Osteoblast (primary cell): ENCODE data around the gene NEK1. TPM values are rescaled to one million over a fixed set of nuclear protein-coding genes. Genes with fewer than 3 reads are reported as not detected.

ENCODE experiments used
- DNase-seq: peaks from one replicate; pipeline ENCODE4 v3.0.0; 2011; ENCODE audit warnings: low spot score, mixed read lengths; ENCODE audit not compliant: insufficient read length; ENCODE audit errors: missing footprints
- H2AFZ ChIP-seq: 2 replicates; pipeline ENCODE4 v1.6.0; 2011; ENCODE audit warnings: mild to moderate bottlenecking, low read length
- H3K27ac ChIP-seq: 2 replicates; pipeline ENCODE4 v1.5.1; 2011; ENCODE audit warnings: mild to moderate bottlenecking, low read depth, low read length, moderate library complexity
- H3K27me3 ChIP-seq: 2 replicates; pipeline ENCODE4 v1.6.0; 2012; ENCODE audit warnings: mild to moderate bottlenecking, control low read depth, inconsistent platforms, low read length, moderate library complexity; ENCODE audit not compliant: insufficient read depth
- H3K36me3 ChIP-seq: 2 replicates; pipeline ENCODE4 v1.5.1; 2011; ENCODE audit warnings: mild to moderate bottlenecking, low read length, control low read depth, moderate library complexity; ENCODE audit not compliant: insufficient read depth
- H3K4me1 ChIP-seq: 2 replicates; pipeline ENCODE4 v1.5.1; 2011; ENCODE audit warnings: mild to moderate bottlenecking, low read length, control low read depth, moderate library complexity; ENCODE audit not compliant: insufficient read depth
- H3K4me2 ChIP-seq: 2 replicates; pipeline ENCODE4 v1.6.0; 2011; ENCODE audit warnings: mild to moderate bottlenecking, low read length; ENCODE audit not compliant: insufficient read depth
- H3K4me3 ChIP-seq: fragments of 200-600 bp; sonication (generic); 3 replicates; pipeline ENCODE4 v1.5.1; 2012; ENCODE audit warnings: mild to moderate bottlenecking, low read length, inconsistent platforms; ENCODE audit not compliant: insufficient read depth
- H3K79me2 ChIP-seq: 2 replicates; pipeline ENCODE4 v1.6.0; 2012; ENCODE audit warnings: mild to moderate bottlenecking, low read length, control low read depth, inconsistent platforms; ENCODE audit not compliant: insufficient read depth
- H3K9me3 ChIP-seq: 2 replicates; pipeline ENCODE4 v1.5.1; 2011; ENCODE audit warnings: low read depth, low read length, control low read depth
- H4K20me1 ChIP-seq: 2 replicates; pipeline ENCODE4 v1.6.0; 2012; ENCODE audit warnings: mild to moderate bottlenecking, low read length, control low read depth; ENCODE audit not compliant: insufficient read depth
- total RNA-seq: library from RNA; depleted of rRNA; stranded (reverse); fragments of >200 nt; gene quantifications from 2 replicates; pipeline ENCODE4 v1.2.3, GENCODE V29; 2012
- TF ChIP-seq, protein P1 (sequence below): IDR thresholded peaks from 2 replicates; pipeline ENCODE4 v1.5.1; 2011; ENCODE audit warnings: mild to moderate bottlenecking, low read depth, low read length, moderate library complexity; ENCODE audit errors: extremely low read depth

The NEK1 gene, protein sequence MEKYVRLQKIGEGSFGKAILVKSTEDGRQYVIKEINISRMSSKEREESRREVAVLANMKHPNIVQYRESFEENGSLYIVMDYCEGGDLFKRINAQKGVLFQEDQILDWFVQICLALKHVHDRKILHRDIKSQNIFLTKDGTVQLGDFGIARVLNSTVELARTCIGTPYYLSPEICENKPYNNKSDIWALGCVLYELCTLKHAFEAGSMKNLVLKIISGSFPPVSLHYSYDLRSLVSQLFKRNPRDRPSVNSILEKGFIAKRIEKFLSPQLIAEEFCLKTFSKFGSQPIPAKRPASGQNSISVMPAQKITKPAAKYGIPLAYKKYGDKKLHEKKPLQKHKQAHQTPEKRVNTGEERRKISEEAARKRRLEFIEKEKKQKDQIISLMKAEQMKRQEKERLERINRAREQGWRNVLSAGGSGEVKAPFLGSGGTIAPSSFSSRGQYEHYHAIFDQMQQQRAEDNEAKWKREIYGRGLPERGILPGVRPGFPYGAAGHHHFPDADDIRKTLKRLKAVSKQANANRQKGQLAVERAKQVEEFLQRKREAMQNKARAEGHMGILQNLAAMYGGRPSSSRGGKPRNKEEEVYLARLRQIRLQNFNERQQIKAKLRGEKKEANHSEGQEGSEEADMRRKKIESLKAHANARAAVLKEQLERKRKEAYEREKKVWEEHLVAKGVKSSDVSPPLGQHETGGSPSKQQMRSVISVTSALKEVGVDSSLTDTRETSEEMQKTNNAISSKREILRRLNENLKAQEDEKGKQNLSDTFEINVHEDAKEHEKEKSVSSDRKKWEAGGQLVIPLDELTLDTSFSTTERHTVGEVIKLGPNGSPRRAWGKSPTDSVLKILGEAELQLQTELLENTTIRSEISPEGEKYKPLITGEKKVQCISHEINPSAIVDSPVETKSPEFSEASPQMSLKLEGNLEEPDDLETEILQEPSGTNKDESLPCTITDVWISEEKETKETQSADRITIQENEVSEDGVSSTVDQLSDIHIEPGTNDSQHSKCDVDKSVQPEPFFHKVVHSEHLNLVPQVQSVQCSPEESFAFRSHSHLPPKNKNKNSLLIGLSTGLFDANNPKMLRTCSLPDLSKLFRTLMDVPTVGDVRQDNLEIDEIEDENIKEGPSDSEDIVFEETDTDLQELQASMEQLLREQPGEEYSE (N-terminal part only)
- 9.8 and 15.3 TPM in 2 replicates for total RNA-seq

DNA sequence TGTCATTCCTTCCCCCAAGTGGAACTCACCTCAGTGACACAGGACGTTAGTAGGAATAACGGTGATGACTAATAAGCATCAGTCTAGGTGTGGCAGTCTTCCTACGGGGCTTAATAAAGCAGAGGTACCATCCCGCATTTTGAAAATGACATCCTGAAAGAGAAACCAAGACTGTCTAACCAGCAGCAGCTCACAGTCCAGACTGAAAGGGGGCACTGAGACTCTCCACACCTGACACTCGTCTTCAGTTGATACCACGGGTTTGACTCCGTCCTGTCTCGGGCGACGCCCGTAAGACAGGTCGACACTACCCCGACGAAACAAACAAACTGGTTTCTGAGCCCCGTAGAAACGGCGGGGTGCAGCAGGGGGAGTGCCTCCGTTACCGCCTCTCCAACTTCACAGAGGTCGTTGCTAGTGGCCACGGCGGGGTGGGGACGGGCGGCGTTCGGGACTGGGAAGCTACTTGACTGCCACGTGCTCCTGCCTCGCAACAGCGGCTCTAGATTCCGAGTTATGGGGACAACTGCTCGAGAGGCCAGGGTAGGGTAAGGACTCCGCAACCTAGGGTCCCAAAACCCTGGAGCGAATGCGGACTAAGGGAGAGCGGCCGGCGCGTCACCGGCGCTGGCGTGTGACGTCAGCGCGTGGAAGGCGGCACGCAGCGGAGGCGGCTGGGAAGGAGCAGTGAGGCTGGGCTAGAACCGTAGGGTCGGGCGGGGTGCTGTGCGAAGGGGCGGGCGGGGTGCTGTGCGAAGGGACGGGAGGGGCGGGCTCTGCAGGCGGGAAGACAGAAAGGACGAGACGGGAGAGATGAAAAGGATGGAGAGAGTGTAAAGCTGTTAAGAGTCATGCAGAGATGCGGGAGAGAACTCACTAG, at the start of gene NEK1:
TSS of gene NEK1 (minus strand) at position 593 of the 880 bp plus-strand sequence. CDS start 9,953 bp downstream, outside the sequence.
- TF ChIP-seq, protein P1, sequence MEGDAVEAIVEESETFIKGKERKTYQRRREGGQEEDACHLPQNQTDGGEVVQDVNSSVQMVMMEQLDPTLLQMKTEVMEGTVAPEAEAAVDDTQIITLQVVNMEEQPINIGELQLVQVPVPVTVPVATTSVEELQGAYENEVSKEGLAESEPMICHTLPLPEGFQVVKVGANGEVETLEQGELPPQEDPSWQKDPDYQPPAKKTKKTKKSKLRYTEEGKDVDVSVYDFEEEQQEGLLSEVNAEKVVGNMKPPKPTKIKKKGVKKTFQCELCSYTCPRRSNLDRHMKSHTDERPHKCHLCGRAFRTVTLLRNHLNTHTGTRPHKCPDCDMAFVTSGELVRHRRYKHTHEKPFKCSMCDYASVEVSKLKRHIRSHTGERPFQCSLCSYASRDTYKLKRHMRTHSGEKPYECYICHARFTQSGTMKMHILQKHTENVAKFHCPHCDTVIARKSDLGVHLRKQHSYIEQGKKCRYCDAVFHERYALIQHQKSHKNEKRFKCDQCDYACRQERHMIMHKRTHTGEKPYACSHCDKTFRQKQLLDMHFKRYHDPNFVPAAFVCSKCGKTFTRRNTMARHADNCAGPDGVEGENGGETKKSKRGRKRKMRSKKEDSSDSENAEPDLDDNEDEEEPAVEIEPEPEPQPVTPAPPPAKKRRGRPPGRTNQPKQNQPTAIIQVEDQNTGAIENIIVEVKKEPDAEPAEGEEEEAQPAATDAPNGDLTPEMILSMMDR: no peak

DNA sequence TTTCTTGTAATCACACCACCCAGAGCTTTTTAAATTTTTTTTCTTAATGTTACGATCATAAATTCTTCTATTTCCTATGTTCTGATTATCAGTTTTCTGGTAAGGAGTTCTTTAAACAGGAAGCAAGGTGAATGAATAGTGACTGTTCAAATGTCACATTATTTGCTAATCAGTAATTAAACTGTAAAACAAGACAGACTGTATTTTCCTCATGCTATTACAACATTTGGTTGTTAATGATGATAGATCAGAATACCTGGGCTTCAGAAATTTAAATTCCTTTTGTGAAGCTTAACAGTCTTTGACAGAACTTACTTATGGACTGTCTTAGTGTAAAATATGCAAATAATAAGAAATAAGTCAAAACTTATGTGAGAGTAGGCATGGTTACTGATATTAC, 49.4 kb upstream of the NEK1 start:
- Histone ChIP-seq H3K79me2 (peaks cover 44% of the 10 kb centered on the region), H3K27ac (no peak overlapping the region), H3K27me3 (no peaks in the 10 kb centered on the region), H3K4me3 (no peak overlapping the region), H3K36me3 (no peaks in the 10 kb centered on the region), H3K4me1 (peaks cover 16% of the 10 kb centered on the region), H3K4me2 (no peak overlapping the region), H3K9me3 (no peaks in the 10 kb centered on the region), H2AFZ (no peak overlapping the region), H4K20me1 (no peaks in the 10 kb centered on the region)
- no peak for DNase-seq
- TF ChIP-seq, protein P1: no peak

More for the DNA sequence above, at the start of gene NEK1:
- Histone ChIP-seq H3K27me3 (no peaks in the 10 kb centered on the region), H3K27ac (peak within 1 kb of the TSS; percentile 99), H4K20me1 (no peaks in the 10 kb centered on the region), H3K4me1 (peaks cover 22% of the 10 kb centered on the region), H2AFZ (peak within 1 kb of the TSS; percentile 98), H3K9me3 (no peaks in the 10 kb centered on the region), H3K79me2 (peaks cover 29% of the 10 kb centered on the region), H3K36me3 (no peaks in the 10 kb centered on the region), H3K4me3 (peak within 1 kb of the TSS; percentile 98), H3K4me2 (peak within 1 kb of the TSS; percentile 99)
- peak; percentile 95 for DNase-seq

DNA sequence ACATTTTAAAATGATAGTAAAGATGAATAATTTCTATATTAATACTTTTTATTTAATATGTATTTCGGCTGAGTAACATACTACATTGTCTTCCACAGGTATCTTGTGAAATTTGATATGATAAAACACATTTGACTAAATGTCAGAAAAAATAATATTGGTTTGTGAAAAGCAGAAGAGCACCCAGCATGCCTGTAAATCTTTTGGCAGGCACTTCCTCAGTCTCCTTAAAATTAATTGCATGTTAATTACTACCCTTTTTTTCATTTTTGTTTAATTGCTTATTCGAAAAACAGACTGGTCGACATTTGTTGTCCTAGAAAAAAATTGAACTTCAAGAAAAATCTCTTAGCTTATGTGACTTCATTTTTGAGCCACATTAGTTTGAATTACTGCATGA, 48.5 kb upstream of the NEK1 start:
- H3K9me3 ChIP-seq: no peaks in the 10 kb centered on the region
- peaks cover 16% of the 10 kb centered on the region for H3K4me1 ChIP-seq
- H2AFZ ChIP-seq: no peak overlapping the region
- peak overlapping the region; percentile 89 for H3K27ac ChIP-seq
- no peak for DNase-seq
- TF ChIP-seq, protein P1: no peak
- H3K79me2 ChIP-seq: peaks cover 47% of the 10 kb centered on the region
- H3K4me3 ChIP-seq: peak overlapping the region; percentile 66
- H3K36me3 ChIP-seq: no peaks in the 10 kb centered on the region
- no peaks in the 10 kb centered on the region for H3K27me3 ChIP-seq
- no peaks in the 10 kb centered on the region for H4K20me1 ChIP-seq
- peak overlapping the region; percentile 92 for H3K4me2 ChIP-seq
